Erythroblast (primary cell): ENCODE measurements around the gene CTBP2.
"Not testable (repeated sequence)": the region's sequence is repeated elsewhere in the genome, so short reads cannot be mapped to it uniquely, and the experiment has no call there.

Experiments used
- DNase-seq, 2 experiments: peaks; one replicate each; lab custom pipeline; 2025; lab: John Stamatoyannopoulos, UW
- GATA1 ChIP-seq: IDR thresholded peaks from 2 replicates; pipeline ENCODE4 v1.6.1; 2011; ENCODE audit warnings: low read depth, mild to moderate bottlenecking, control low read depth, low read length, moderate library complexity
- POLR2A ChIP-seq: IDR thresholded peaks from 2 replicates; pipeline ENCODE4 v1.6.1; 2011; ENCODE audit warnings: mild to moderate bottlenecking, low read length

Gene CTBP2

GRCh38 chr10:125192005-125192404 is 31.6 kb upstream of the CTBP2 start:
- no peak for DNase-seq
- no peak for TF ChIP-seq POLR2A
- TF ChIP-seq GATA1, result no peak

- no peak for DNase-seq
- no peak for TF ChIP-seq GATA1
- TF ChIP-seq POLR2A, result no peak
Observed at GRCh38 chr10:125190946-125191345, 30.6 kb upstream of the CTBP2 start.

GRCh38 chr10:125190414-125190813 is 30.1 kb upstream of the CTBP2 start:
- no peak for TF ChIP-seq GATA1
- TF ChIP-seq POLR2A, result no peak
- no peak for DNase-seq

- DNase-seq, result no peak
- TF ChIP-seq POLR2A, result no peak
- TF ChIP-seq GATA1, result no peak
Observed at GRCh38 chr10:125189162-125189561, 28.8 kb upstream of the CTBP2 start.

GRCh38 chr10:125187238-125188194 is 27.2 kb upstream of the CTBP2 start:
- no peak for DNase-seq

GRCh38 chr10:125186431-125187170 is 26.2 kb upstream of the CTBP2 start:
- TF ChIP-seq POLR2A (no peak), GATA1 (no peak)
- no peak for DNase-seq

More at GRCh38 chr10:125187238-125188194, 27.2 kb upstream of the CTBP2 start:
- TF ChIP-seq POLR2A, result no peak
- no peak for TF ChIP-seq GATA1

GRCh38 chr10:125179107-125179506 is 18.7 kb upstream of the CTBP2 start:
- DNase-seq, result not testable (repeated sequence)

- no peak for DNase-seq
- no peak for TF ChIP-seq POLR2A
Observed at GRCh38 chr10:125177641-125178640, 17.6 kb upstream of the CTBP2 start.

GRCh38 chr10:125175807-125176206 is 15.4 kb upstream of the CTBP2 start:
- no peak for DNase-seq
- TF ChIP-seq GATA1 (no peak), POLR2A (no peak)

GRCh38 chr10:125174360-125174759 is 14.0 kb upstream of the CTBP2 start:
- TF ChIP-seq GATA1, result no peak

GRCh38 chr10:125172694-125173093 is 12.3 kb upstream of the CTBP2 start:
- no peak for DNase-seq
- TF ChIP-seq GATA1 (no peak), POLR2A (no peak)

More at GRCh38 chr10:125174360-125174759, 14.0 kb upstream of the CTBP2 start:
- DNase-seq, result no peak

GRCh38 chr10:125171402-125172306 is 11.3 kb upstream of the CTBP2 start:
- no peak for DNase-seq
- no peak for TF ChIP-seq GATA1
- no peak for TF ChIP-seq POLR2A

GRCh38 chr10:125169915-125170314 is 9.6 kb upstream of the CTBP2 start:
- TF ChIP-seq GATA1 (no peak), POLR2A (no peak)
- no peak for DNase-seq
